WERI-Rb-1 (cell line): ENCODE measurements around the gene CYBC1.

Source experiments
- DNase-seq: peaks from one replicate; pipeline ENCODE4 v3.0.0-alpha.2; 2020
- H3K27ac ChIP-seq: fragments of 250-450 bp; sonication (Bioruptor Pico); 2 replicates; pipeline ENCODE4 v1.5.1; 2020; ENCODE audit warnings: mild to moderate bottlenecking, moderate library complexity
- H3K27me3 ChIP-seq: fragments of 250-450 bp; sonication (Bioruptor Pico); 2 replicates; pipeline ENCODE4 v1.5.1; 2021; ENCODE audit warnings: mild to moderate bottlenecking, low read depth, moderate library complexity; ENCODE audit not compliant: insufficient read depth, severe bottlenecking
- H3K36me3 ChIP-seq: fragments of 250-450 bp; sonication (Bioruptor Pico); 2 replicates; pipeline ENCODE4 v1.5.1; 2020; ENCODE audit warnings: mild to moderate bottlenecking, moderate library complexity
- H3K4me3 ChIP-seq: 2 replicates; pipeline ENCODE4 v1.5.1; 2011; ENCODE audit warnings: low read depth, mild to moderate bottlenecking, control low read depth, low read length
- H3K9me3 ChIP-seq: fragments of 250-450 bp; sonication (Bioruptor Pico); 2 replicates; pipeline ENCODE4 v1.5.1; 2021; ENCODE audit warnings: mild to moderate bottlenecking, moderate library complexity; ENCODE audit not compliant: severe bottlenecking
- TF ChIP-seq, protein P1 (sequence below): IDR thresholded peaks from 2 replicates; pipeline ENCODE4 v1.5.1; 2011; ENCODE audit warnings: low read depth, mild to moderate bottlenecking, control low read depth, inconsistent platforms, low read length

The CYBC1 gene

DNA sequence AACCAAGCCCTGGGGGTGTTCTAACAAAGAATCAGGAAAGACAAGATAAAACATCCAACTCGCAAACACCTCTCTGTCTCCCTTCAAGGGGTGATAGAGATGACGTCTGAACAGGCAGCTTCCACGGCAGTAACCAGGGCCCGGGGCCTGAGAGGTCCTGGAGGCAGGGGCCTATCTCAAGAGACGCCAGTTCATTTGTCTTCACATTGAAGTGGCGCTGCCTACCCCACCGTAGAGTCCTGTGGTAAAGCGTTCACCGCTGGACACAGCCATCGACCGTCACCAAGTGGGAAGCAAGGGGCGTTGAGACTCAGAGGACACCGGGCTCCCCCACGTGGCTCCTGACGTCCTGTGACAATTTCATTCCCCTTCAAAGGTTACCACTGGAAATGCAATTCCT lies 57.6 kb downstream of the CYBC1 start:
- no peak for DNase-seq
- no peaks in the 10 kb centered on the region for H3K9me3 ChIP-seq
- peaks cover 42% of the 10 kb centered on the region for H3K36me3 ChIP-seq
- TF ChIP-seq, protein P1, sequence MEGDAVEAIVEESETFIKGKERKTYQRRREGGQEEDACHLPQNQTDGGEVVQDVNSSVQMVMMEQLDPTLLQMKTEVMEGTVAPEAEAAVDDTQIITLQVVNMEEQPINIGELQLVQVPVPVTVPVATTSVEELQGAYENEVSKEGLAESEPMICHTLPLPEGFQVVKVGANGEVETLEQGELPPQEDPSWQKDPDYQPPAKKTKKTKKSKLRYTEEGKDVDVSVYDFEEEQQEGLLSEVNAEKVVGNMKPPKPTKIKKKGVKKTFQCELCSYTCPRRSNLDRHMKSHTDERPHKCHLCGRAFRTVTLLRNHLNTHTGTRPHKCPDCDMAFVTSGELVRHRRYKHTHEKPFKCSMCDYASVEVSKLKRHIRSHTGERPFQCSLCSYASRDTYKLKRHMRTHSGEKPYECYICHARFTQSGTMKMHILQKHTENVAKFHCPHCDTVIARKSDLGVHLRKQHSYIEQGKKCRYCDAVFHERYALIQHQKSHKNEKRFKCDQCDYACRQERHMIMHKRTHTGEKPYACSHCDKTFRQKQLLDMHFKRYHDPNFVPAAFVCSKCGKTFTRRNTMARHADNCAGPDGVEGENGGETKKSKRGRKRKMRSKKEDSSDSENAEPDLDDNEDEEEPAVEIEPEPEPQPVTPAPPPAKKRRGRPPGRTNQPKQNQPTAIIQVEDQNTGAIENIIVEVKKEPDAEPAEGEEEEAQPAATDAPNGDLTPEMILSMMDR = no peak
- H3K27ac ChIP-seq = no peak overlapping the region
- no peak overlapping the region for H3K4me3 ChIP-seq
- H3K27me3 ChIP-seq = no peaks in the 10 kb centered on the region
